CD4-positive, CD25-positive, alpha-beta regulatory T cell (primary cell): Measurements from ENCODE around the gene ERMAP. TPM values are rescaled to one million over a fixed set of nuclear protein-coding genes. Genes with fewer than 3 reads are reported as not detected.

Experiments
- ATAC-seq, 2 donors: fragments of 150-1000 bp; cut with Tn5 transposase; one replicate each; pipeline ENCODE4 v1.10.0; 2021; ENCODE audit warnings: low read depth in 2 of 2, moderate number of reproducible peaks in 2 of 2, moderate library complexity in 1 of 2
- DNase-seq, 3 donors: peaks; one replicate each; pipeline versions ENCODE4 v3.0.0 to v3.0.0-alpha.2; 2012 to 2022; ENCODE audit warnings: mixed read lengths in 1 of 3
- H3K27ac ChIP-seq: one replicate; pipeline ENCODE4 v1.7.0; 2013; ENCODE audit warnings: mild to moderate bottlenecking, low read length; ENCODE audit not compliant: insufficient read depth, poor library complexity, severe bottlenecking
- H3K27me3 ChIP-seq: one replicate; pipeline ENCODE4 v1.7.0; 2013; ENCODE audit warnings: low read length; ENCODE audit not compliant: control insufficient read depth, insufficient read depth
- H3K36me3 ChIP-seq: one replicate; pipeline ENCODE4 v1.7.0; 2013; ENCODE audit warnings: mild to moderate bottlenecking, low read length, moderate library complexity; ENCODE audit not compliant: control insufficient read depth, insufficient read depth
- H3K4me1 ChIP-seq: 2 replicates; pipeline ENCODE4 v1.7.0; 2013; ENCODE audit warnings: mild to moderate bottlenecking, low read length; ENCODE audit not compliant: insufficient read depth, control insufficient read depth, poor library complexity, severe bottlenecking
- H3K4me3 ChIP-seq: one replicate; pipeline ENCODE4 v1.7.0; 2013; ENCODE audit warnings: low read depth, mild to moderate bottlenecking, low read length, moderate library complexity
- H3K9me3 ChIP-seq, 2 experiments: 1 replicate in 1 of 2; 2 replicates in 1 of 2; pipeline ENCODE4 v1.7.0; 2013; ENCODE audit warnings: low read length in 2 of 2, mild to moderate bottlenecking in 1 of 2, moderate library complexity in 1 of 2; ENCODE audit not compliant: control insufficient read depth in 2 of 2
- H3K27ac Mint-ChIP-seq, 3 donors: one replicate each; pipeline ENCODE4 v1.8.0; 2020 to 2022; ENCODE audit warnings: mild to moderate bottlenecking in 3 of 3, mixed read lengths in 3 of 3, moderate library complexity in 2 of 3
- H3K27me3 Mint-ChIP-seq: one replicate; pipeline ENCODE4 v1.8.0; 2022; ENCODE audit warnings: mild to moderate bottlenecking, mixed read lengths
- H3K36me3 Mint-ChIP-seq: one replicate; pipeline ENCODE4 v1.8.0; 2020; ENCODE audit warnings: mixed read lengths
- H3K4me1 Mint-ChIP-seq, 4 donors: one replicate each; pipeline ENCODE4 v1.8.0; 2020 to 2022; ENCODE audit warnings: mixed read lengths in 4 of 4, mild to moderate bottlenecking in 1 of 4
- H3K4me3 Mint-ChIP-seq, 4 donors: one replicate each; pipeline ENCODE4 v1.8.0; 2020 to 2022; ENCODE audit warnings: mild to moderate bottlenecking in 4 of 4, mixed read lengths in 4 of 4, moderate library complexity in 3 of 4
- H3K9me3 Mint-ChIP-seq, 7 donors: one replicate each; pipeline ENCODE4 v1.8.0; 2020 to 2022; ENCODE audit warnings: mixed read lengths in 7 of 7, mild to moderate bottlenecking in 3 of 7, moderate library complexity in 2 of 7
- polyA plus RNA-seq, 4 donors: library from polyadenylated mRNA; unstranded; fragments of 300-500 nt; fragmentation: Illumina TruSeq; gene quantifications; one replicate each; pipeline ENCODE4 v1.2.3, GENCODE V29; 2021
- total RNA-seq: library from RNA; stranded (reverse); gene quantifications from one replicate; pipeline ENCODE4 v1.2.3, GENCODE V29; 2022

ERMAP gene
- total and polyA plus RNA-seq, 5 donors from 2014 or later, result 2.8 to 4.9 (median 4.0) TPM

DNA sequence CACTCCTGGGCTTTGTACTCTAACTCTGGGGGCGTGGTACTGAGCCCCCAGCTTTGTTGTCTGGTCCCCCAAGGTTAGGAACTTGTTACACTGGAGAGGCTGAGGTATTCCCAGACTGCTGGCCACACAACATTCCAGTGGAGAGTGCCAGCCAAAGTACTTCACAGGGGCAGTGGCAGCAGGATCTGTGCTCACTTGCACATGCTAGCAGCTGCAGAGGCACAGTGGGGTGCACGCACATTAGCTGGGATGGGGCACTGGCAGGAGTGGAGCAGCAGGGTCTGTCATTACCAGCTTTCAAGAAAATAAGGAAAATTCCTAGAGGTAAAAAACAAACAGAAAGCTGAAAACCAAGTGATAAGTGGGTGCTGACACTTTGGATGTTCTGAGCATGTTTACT, 60.5 kb downstream of the ERMAP start:
- Mint-ChIP-seq H3K4me1 (no peaks in the 10 kb centered on the region), H3K9me3 (peaks cover 0 to 5% (median 1%) of the 10 kb centered on the region in 7 donors), H3K27ac (no peak overlapping the region), H3K4me3 (no peak overlapping the region), H3K36me3 (no peaks in the 10 kb centered on the region), H3K27me3 (peaks cover 29% of the 10 kb centered on the region)
- no peak overlapping the region for H3K27ac ChIP-seq
- no peaks in the 10 kb centered on the region for H3K36me3 ChIP-seq
- ATAC-seq, result no peak
- peaks cover 8% of the 10 kb centered on the region for H3K27me3 ChIP-seq
- DNase-seq, result no peak
- H3K4me1 ChIP-seq, result no peaks in the 10 kb centered on the region
- H3K9me3 ChIP-seq, result no peaks in the 10 kb centered on the region
- H3K4me3 ChIP-seq, result no peak overlapping the region

DNA sequence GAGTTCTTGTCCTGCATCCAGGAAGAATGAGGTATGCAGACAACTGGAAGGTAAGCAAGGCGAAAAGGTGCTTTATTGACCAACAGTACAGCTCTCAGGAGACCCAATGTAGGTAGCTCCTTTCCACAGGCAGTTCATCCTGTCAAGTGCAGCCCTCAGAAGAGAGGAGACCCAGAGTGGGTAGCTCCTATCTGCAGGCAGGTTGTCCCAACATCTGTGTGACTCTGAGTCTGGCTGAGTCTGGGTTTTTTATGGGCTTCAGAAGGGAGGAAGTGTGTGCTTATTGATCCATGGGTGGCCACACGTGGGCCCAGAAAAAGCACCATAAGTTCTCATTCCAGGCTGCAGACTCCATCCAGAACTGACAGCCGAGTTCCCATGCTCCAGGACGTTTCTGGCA, 63.5 kb downstream of the ERMAP start:
- H3K27ac Mint-ChIP-seq, result no peak overlapping the region
- Histone ChIP-seq H3K27ac (no peak overlapping the region), H3K27me3 (peaks cover 9% of the 10 kb centered on the region), H3K36me3 (no peaks in the 10 kb centered on the region), H3K4me3 (no peak overlapping the region), H3K9me3 (no peaks in the 10 kb centered on the region), H3K4me1 (no peaks in the 10 kb centered on the region)
- H3K36me3 Mint-ChIP-seq, result no peaks in the 10 kb centered on the region
- DNase-seq (no peak), ATAC-seq (no peak)
- H3K9me3 Mint-ChIP-seq, result peaks cover 0 to 3% (median 0%) of the 10 kb centered on the region in 7 donors
- H3K4me1 Mint-ChIP-seq, result no peaks in the 10 kb centered on the region
- peaks cover 19% of the 10 kb centered on the region for H3K27me3 Mint-ChIP-seq
- H3K4me3 Mint-ChIP-seq, result no peak overlapping the region

DNA sequence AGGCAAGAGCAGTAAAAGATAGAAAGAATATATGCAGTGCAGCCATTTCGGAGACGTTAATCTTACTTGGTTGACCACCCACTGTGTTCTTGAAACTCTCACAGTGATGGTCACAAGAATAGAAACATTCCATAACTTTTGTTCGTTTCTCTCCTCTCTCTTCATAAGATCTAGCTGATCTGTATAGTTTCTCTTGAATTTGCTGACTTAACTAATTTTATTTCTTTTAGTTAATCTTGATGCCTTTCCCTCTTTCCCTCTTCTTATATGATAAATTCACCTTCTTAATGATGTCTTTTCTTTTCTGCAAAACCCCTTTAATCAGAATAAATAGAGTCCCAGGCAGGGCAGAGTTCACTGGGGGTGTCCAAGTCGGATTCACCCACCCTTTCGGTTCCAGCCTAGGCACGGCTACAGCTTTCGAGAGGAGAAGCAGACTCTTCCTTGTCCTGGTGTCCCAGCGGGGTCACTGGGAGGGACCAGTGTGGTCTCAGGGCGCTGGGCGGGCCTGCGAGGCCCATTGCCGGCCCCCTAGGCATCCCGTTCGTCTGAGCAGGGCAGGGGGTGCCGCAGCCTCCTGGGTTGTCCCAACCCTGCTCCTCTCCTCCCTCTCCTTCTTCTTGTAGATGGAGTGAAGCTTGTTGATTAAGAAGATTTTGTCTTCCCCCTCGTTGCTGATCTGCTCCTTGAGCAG, 69.3 kb downstream of the ERMAP start:
- no peaks in the 10 kb centered on the region for H3K36me3 ChIP-seq
- no peaks in the 10 kb centered on the region for H3K36me3 Mint-ChIP-seq
- no peaks in the 10 kb centered on the region for H3K9me3 Mint-ChIP-seq

DNA sequence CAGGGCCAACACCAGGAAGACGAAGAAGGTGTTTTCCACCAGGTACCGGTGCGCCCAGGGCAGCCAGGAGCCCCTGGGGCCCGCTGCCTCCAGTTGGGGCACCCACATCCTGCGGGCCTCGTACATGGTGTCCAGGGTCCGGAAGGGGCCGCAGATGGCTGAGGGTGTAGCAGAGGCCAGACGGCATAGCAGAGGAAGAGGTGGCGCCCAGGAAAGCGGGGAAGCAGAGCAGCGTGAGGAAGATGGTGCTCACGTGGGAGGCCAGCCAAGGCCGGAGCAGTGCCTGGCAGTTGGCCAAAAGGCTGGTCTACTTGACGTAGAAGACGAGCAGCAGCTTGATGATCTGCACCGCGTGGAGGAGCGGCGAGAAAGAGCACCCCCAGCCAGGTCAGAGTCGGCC, 69.9 kb downstream of the ERMAP start:
- Mint-ChIP-seq H3K4me3 (no peak overlapping the region), H3K4me1 (no peaks in the 10 kb centered on the region), H3K27me3 (peaks cover 9% of the 10 kb centered on the region), H3K27ac (no peak overlapping the region), H3K9me3 (no peaks in the 10 kb centered on the region), H3K36me3 (no peaks in the 10 kb centered on the region)
- Histone ChIP-seq H3K27me3 (peaks cover 2% of the 10 kb centered on the region), H3K4me1 (no peaks in the 10 kb centered on the region), H3K36me3 (no peaks in the 10 kb centered on the region), H3K4me3 (no peak overlapping the region), H3K27ac (no peak overlapping the region), H3K9me3 (no peaks in the 10 kb centered on the region)
- DNase-seq (no peak), ATAC-seq (no peak)

More for the DNA sequence above, 69.3 kb downstream of the ERMAP start:
- no peaks in the 10 kb centered on the region for H3K9me3 ChIP-seq
- H3K27me3 ChIP-seq, result peaks cover 4% of the 10 kb centered on the region
- DNase-seq (no peak), ATAC-seq (no peak)
- H3K4me1 ChIP-seq, result no peaks in the 10 kb centered on the region
- peaks cover 9% of the 10 kb centered on the region for H3K27me3 Mint-ChIP-seq
- no peak overlapping the region for H3K4me3 ChIP-seq
- no peak overlapping the region for H3K27ac Mint-ChIP-seq
- no peak overlapping the region for H3K4me3 Mint-ChIP-seq
- no peaks in the 10 kb centered on the region for H3K4me1 Mint-ChIP-seq
- no peak overlapping the region for H3K27ac ChIP-seq

DNA sequence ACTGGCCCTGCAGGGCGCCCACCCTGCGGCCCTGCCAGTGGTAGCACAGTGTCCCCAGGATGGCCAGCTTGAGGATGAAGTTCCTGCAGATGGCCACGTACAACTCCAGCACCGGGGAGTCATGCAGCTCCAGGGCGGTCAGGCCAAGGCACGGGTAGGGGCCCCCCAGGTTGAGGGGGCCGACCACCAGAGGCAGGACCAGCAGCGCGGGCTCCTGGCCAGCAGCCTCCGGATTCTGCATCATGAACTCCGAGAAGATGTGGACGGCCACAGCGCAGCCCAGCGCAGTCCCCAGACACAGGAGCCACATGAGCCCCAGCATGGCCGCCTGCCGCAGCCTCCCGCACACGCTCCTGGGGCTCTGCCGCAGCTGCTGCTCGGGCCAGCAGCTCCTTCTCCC, 70.4 kb downstream of the ERMAP start:
- peaks cover 2% of the 10 kb centered on the region for H3K27me3 ChIP-seq
- H3K4me1 ChIP-seq, result no peaks in the 10 kb centered on the region
- Mint-ChIP-seq H3K4me3 (no peak overlapping the region), H3K9me3 (no peaks in the 10 kb centered on the region), H3K36me3 (no peaks in the 10 kb centered on the region), H3K27ac (no peak overlapping the region), H3K27me3 (peaks cover 9% of the 10 kb centered on the region), H3K4me1 (no peaks in the 10 kb centered on the region)
- H3K4me3 ChIP-seq, result no peak overlapping the region
- H3K36me3 ChIP-seq, result no peaks in the 10 kb centered on the region
- ATAC-seq (no peak), DNase-seq (no peak)
- no peak overlapping the region for H3K27ac ChIP-seq
- H3K9me3 ChIP-seq, result no peaks in the 10 kb centered on the region

DNA sequence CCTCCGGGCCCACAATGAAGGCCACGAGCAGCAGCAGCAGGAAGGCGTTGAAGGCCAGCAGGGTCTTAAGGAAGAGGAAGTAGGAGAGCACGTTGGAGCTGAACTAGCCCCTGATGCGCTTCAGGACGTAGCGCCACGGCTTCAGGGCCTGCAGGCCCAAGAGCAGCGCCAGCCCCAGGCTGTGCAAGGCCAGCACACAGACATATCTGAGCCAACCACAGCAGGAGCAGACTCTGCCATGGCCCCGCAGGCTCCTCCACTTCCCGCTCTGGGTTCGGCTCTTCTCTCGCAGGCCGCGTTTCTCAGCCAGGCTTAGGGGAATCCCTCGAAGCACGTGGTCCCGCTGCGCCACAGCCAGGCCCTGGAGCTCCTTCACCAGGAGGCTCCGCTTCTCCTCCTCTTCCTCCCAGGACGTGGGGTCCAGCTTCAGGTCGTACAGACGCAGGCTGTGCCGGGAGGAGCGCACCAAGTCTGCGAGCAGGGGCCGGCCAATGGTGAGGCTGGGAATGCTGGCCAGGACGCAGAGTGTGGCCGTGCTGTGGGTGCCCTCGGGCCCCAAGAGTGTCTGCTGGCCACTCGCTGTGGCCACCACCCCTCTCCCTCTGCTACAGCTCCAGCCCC, 71.2 kb downstream of the ERMAP start:
- Mint-ChIP-seq H3K27me3 (peaks cover 9% of the 10 kb centered on the region), H3K4me3 (no peak overlapping the region), H3K27ac (no peak overlapping the region), H3K36me3 (no peaks in the 10 kb centered on the region), H3K4me1 (no peaks in the 10 kb centered on the region), H3K9me3 (no peaks in the 10 kb centered on the region)
- DNase-seq, result no peak
- ATAC-seq, result no peak
- Histone ChIP-seq H3K27me3 (peaks cover 2% of the 10 kb centered on the region), H3K36me3 (no peaks in the 10 kb centered on the region), H3K27ac (no peak overlapping the region), H3K4me1 (no peaks in the 10 kb centered on the region), H3K4me3 (no peak overlapping the region), H3K9me3 (no peaks in the 10 kb centered on the region)

DNA sequence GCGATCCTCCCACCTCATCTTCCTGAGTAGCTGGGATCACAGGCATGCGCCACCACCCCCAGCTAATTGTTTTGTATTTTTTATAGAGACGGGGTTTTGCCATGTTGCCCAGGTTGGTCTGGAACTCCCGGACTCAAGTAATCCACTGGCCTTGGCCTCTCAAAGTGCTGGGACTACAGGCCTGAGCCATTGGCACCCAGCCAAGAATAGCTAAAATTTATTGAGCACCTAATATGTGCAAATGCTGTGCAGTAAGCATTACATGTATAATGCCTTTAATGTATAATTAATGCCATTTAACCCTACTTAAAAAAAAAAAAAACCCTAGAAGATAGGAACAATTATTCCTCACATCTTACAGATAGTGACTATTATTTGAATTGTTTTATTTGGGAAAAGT, 72.3 kb downstream of the ERMAP start:
- ATAC-seq, result no peak
- H3K36me3 Mint-ChIP-seq, result no peaks in the 10 kb centered on the region
- no peaks in the 10 kb centered on the region for H3K27me3 ChIP-seq
- no peak overlapping the region for H3K4me3 Mint-ChIP-seq
- no peak overlapping the region for H3K4me3 ChIP-seq
- H3K4me1 ChIP-seq, result no peaks in the 10 kb centered on the region
- H3K4me1 Mint-ChIP-seq, result no peaks in the 10 kb centered on the region
- no peak overlapping the region for H3K27ac ChIP-seq
- H3K9me3 ChIP-seq, result no peaks in the 10 kb centered on the region
- H3K36me3 ChIP-seq, result no peaks in the 10 kb centered on the region
- H3K27ac Mint-ChIP-seq, result no peak overlapping the region
- DNase-seq, result no peak
- H3K27me3 Mint-ChIP-seq, result peaks cover 9% of the 10 kb centered on the region
- no peaks in the 10 kb centered on the region for H3K9me3 Mint-ChIP-seq
